ENCODE measurements around the gene DKK3. TPM values are rescaled to one million over a fixed set of nuclear protein-coding genes. Genes with fewer than 3 reads are reported as not detected.

Gene DKK3
- total RNA-seq, 1 donor from 2014 or later = 769 TPM

GRCh38 chr11:12019866-12020416 lies 11.5 kb upstream of the DKK3 start:
- DNase-seq = no peak
- Histone ChIP-seq H3K4me3 (peak overlapping the region; percentile 18), H3K4me1 (peaks cover 51% of the 10 kb centered on the region), H3K27ac (replicated peaks) (peak overlapping the region; percentile 88), H3K36me3 (no peaks in the 10 kb centered on the region), H3K27me3 (ENCODE audit: low read depth) (no peaks in the 10 kb centered on the region), H3K9me3 (replicated peaks) (peaks cover 9% of the 10 kb centered on the region)
- intact Hi-C loops (cut with micrococcal nuclease) = no loop called here
- no peak for TF ChIP-seq CTCF (IDR thresholded peaks at IDR 0.05; ENCODE audit: borderline replicate concordance)

GRCh38 chr11:12019337-12019736 lies 10.9 kb upstream of the DKK3 start:
- TF ChIP-seq CTCF (IDR thresholded peaks at IDR 0.05; ENCODE audit: borderline replicate concordance) = no peak
- H3K4me1 ChIP-seq = peaks cover 51% of the 10 kb centered on the region
- no peaks in the 10 kb centered on the region for H3K36me3 ChIP-seq
- intact Hi-C loops (cut with micrococcal nuclease) = no loop called here
- H3K27me3 ChIP-seq (ENCODE audit: low read depth) = no peaks in the 10 kb centered on the region
- peak overlapping the region; percentile 18 for H3K4me3 ChIP-seq
- no peak for DNase-seq
- peaks cover 3% of the 10 kb centered on the region for H3K9me3 ChIP-seq (replicated peaks)
- peak overlapping the region; percentile 88 for H3K27ac ChIP-seq (replicated peaks)

GRCh38 chr11:12017865-12018453 lies 9.5 kb upstream of the DKK3 start:
- Histone ChIP-seq H3K27me3 (ENCODE audit: low read depth) (no peaks in the 10 kb centered on the region), H3K4me3 (no peak overlapping the region), H3K36me3 (no peaks in the 10 kb centered on the region), H3K9me3 (replicated peaks) (no peaks in the 10 kb centered on the region), H3K27ac (replicated peaks) (peak overlapping the region; percentile 88), H3K4me1 (peaks cover 51% of the 10 kb centered on the region)
- DNase-seq = no peak
- no peak for TF ChIP-seq CTCF (IDR thresholded peaks at IDR 0.05; ENCODE audit: borderline replicate concordance)
- intact Hi-C loops (cut with micrococcal nuclease) = no loop called here

GRCh38 chr11:12017243-12017678 lies 8.8 kb upstream of the DKK3 start:
- peak overlapping the region; percentile 88 for H3K27ac ChIP-seq (replicated peaks)
- no peak for DNase-seq
- no peaks in the 10 kb centered on the region for H3K9me3 ChIP-seq (replicated peaks)
- no peaks in the 10 kb centered on the region for H3K36me3 ChIP-seq
- peaks cover 51% of the 10 kb centered on the region for H3K4me1 ChIP-seq
- no peak overlapping the region for H3K4me3 ChIP-seq
- no peak for TF ChIP-seq CTCF (IDR thresholded peaks at IDR 0.05; ENCODE audit: borderline replicate concordance)
- no peaks in the 10 kb centered on the region for H3K27me3 ChIP-seq (ENCODE audit: low read depth)
- intact Hi-C loops (cut with micrococcal nuclease) = no loop called here

GRCh38 chr11:12016246-12016645 lies 7.8 kb upstream of the DKK3 start:
- Histone ChIP-seq H3K27me3 (ENCODE audit: low read depth) (no peaks in the 10 kb centered on the region), H3K9me3 (replicated peaks) (no peaks in the 10 kb centered on the region), H3K27ac (replicated peaks) (peak overlapping the region; percentile 88), H3K36me3 (no peaks in the 10 kb centered on the region), H3K4me1 (peaks cover 49% of the 10 kb centered on the region), H3K4me3 (no peak overlapping the region)
- TF ChIP-seq CTCF (IDR thresholded peaks at IDR 0.05; ENCODE audit: borderline replicate concordance) = peak; percentile 34
- no peak for DNase-seq
- intact Hi-C loops (cut with micrococcal nuclease) = no loop called here
